Placental pericyte (primary cell): ENCODE data around the gene ABCG8. TPM values are rescaled to one million over a fixed set of nuclear protein-coding genes. Genes with fewer than 3 reads are reported as not detected.

Source experiments
- small RNA-seq: library from RNA; depleted of rRNA; stranded (forward); fragments of <200 nt; gene quantifications from one replicate; pipeline ENCODE3, GENCODE V24; 2012; ENCODE audit warnings: low replicate concordance
- total RNA-seq: library from RNA; depleted of rRNA; stranded (reverse); fragments of >200 nt; gene quantifications from 2 replicates; pipeline ENCODE4 v1.2.3, GENCODE V29; 2012

The ABCG8 gene
- total RNA-seq = not detected in 2 replicates

DNA sequence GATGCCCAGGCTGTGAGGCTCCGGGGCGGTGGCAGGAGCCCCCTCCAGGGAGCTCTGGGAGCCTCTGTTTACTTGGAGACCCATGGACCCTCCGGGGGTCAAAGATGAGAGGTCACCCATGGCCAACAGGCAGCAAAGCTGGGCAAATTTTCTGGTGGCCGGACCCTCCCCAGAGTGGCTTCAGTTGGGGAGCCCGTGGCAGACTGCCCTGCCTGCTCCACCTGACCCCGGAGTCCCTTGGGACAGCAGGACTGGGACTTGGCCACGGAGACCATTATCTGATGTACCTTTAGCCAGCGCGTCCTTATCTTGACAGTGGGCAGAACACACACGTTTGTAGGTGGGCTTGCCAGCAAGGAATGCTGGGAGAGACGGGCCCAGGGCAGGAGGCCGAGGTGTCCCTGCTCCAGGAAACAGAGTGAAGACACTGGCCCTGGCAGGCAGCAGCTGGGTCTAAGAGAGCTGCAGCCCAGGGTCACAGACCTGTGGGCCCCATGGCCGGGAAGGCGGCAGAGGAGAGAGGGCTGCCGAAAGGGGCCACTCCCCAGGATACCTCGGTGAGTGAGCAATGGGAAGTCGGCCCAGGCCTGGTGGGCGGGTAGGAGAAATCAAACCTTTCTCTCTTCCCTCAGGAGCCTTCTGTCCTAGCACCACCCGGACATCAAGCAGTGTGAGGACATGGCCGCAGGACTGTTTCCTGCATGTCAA is at the start of gene ABCG8, which contains the start of gene ABCG5:
Gene ABCG8, plus strand, starts transcription at position 412 of the 708 bp plus-strand sequence. Its CDS starts 83 bp downstream, at position 495.
Gene ABCG5, minus strand, starts transcription at position 280 of the 708 bp plus-strand sequence. Its CDS starts 160 bp downstream, at position 120.

Small RNA genes within 50 kb of the gene (small RNA-seq; reads per million reads assigned to genes)
- not detected for gene RN7SL455P
- gene RNU6-1048P = not detected

Other genes starting within 250 kb of the ABCG8 start
- gene THADA, start 242.9 kb upstream of the ABCG8 start, total RNA-seq = 19.0 and 30.9 TPM in 2 replicates
- 1.1 and 3.4 TPM in 2 replicates for gene PLEKHH2, start 201.7 kb upstream of the ABCG8 start, total RNA-seq
- 0.29 TPM in 1 of 2 replicates, not detected in the other for gene C1GALT1C1L, start 162.5 kb upstream of the ABCG8 start, total RNA-seq
- 15.2 and 18.2 TPM in 2 replicates for gene DYNC2LI1, start 64.9 kb upstream of the ABCG8 start, total RNA-seq
- gene ABCG5, start 132 bp upstream of the ABCG8 start, total RNA-seq = not detected in 2 replicates
- 73.5 and 76.7 TPM in 2 replicates for gene LRPPRC, start 157.0 kb downstream of the ABCG8 start, total RNA-seq